Liver (tissue), 9 donors: ENCODE results near the gene GABRA5. TPM values are rescaled to one million over a fixed set of nuclear protein-coding genes. Genes with fewer than 3 reads are reported as not detected.

Experiments used
- DNase-seq: peaks from one replicate; pipeline ENCODE4 v3.0.0-alpha.2; 2017; ENCODE audit warnings: low spot score
- H3K27ac ChIP-seq, 2 donors: one replicate each; pipeline ENCODE4 v1.7.0; 2013; ENCODE audit warnings: inconsistent platforms in 2 of 2, low read length in 2 of 2, control low read depth in 1 of 2, low read depth in 1 of 2, mild to moderate bottlenecking in 1 of 2
- H3K27me3 ChIP-seq, 4 donors: one replicate each; pipeline versions ENCODE4 v1.6.1 to v1.7.0; 2013; ENCODE audit warnings: low read length in 3 of 4, inconsistent platforms in 1 of 4, mild to moderate bottlenecking in 1 of 4, moderate library complexity in 1 of 4; ENCODE audit not compliant: control insufficient read depth in 4 of 4, insufficient read depth in 4 of 4
- H3K36me3 ChIP-seq, 4 donors: one replicate each; pipeline versions ENCODE4 v1.6.1 to v1.7.0; 2013; ENCODE audit warnings: low read length in 3 of 4, mild to moderate bottlenecking in 3 of 4, low read depth in 1 of 4, moderate library complexity in 1 of 4; ENCODE audit not compliant: control insufficient read depth in 4 of 4, insufficient read depth in 3 of 4
- H3K4me1 ChIP-seq, 4 donors: one replicate each; pipeline versions ENCODE4 v1.6.1 to v1.7.0; 2013; ENCODE audit warnings: low read length in 3 of 4, mild to moderate bottlenecking in 3 of 4, moderate library complexity in 1 of 4; ENCODE audit not compliant: control insufficient read depth in 4 of 4, insufficient read depth in 4 of 4
- H3K4me3 ChIP-seq, 3 donors: one replicate each; pipeline versions ENCODE4 v1.6.1 to v1.7.0; 2013; ENCODE audit warnings: low read length in 3 of 3, control low read depth in 1 of 3, low read depth in 1 of 3, mild to moderate bottlenecking in 1 of 3
- H3K9ac ChIP-seq, 2 donors: one replicate each; pipeline ENCODE4 v1.7.0; 2013; ENCODE audit warnings: low read length in 2 of 2, mild to moderate bottlenecking in 2 of 2, moderate library complexity in 2 of 2, control low read depth in 1 of 2, low read depth in 1 of 2
- H3K9me3 ChIP-seq, 4 donors: one replicate each; pipeline versions ENCODE4 v1.6.1 to v1.7.0; 2013; ENCODE audit warnings: low read length in 3 of 4; ENCODE audit not compliant: control insufficient read depth in 4 of 4
- ATF3 ChIP-seq: IDR thresholded peaks from 2 replicates; pipeline ENCODE4 v1.6.1; 2016; ENCODE audit warnings: antibody characterized with exemption
- CTCF ChIP-seq: fragments of 150-350 bp; IDR thresholded peaks from 2 replicates; pipeline ENCODE4 v1.5.1; 2017; ENCODE audit warnings: improper control_type of control experiment, low read depth, low read length; ENCODE audit not compliant: missing input control
- EGR1 ChIP-seq, 2 donors: IDR thresholded peaks; 2 replicates each; pipeline ENCODE4 v1.6.1; 2016 to 2018; ENCODE audit warnings: antibody characterized with exemption in 2 of 2, low read depth in 2 of 2
- FOXA1 ChIP-seq: IDR thresholded peaks from 2 replicates; pipeline ENCODE4 v1.6.1; 2016; ENCODE audit warnings: antibody characterized with exemption
- FOXA2 ChIP-seq: IDR thresholded peaks from 2 replicates; pipeline ENCODE4 v1.6.1; 2016; ENCODE audit warnings: antibody characterized with exemption
- GABPA ChIP-seq, 2 donors: IDR thresholded peaks in 1 of 2; conservative IDR thresholded peaks in 1 of 2; 2 replicates each; pipeline ENCODE4 v1.6.1; 2016; ENCODE audit warnings: antibody characterized with exemption in 2 of 2, mild to moderate bottlenecking in 1 of 2, moderate library complexity in 1 of 2
- HNF4A ChIP-seq, 2 donors: conservative IDR thresholded peaks; 2 replicates each; pipeline ENCODE4 v1.6.1; 2016; ENCODE audit warnings: antibody characterized with exemption in 2 of 2, mild to moderate bottlenecking in 2 of 2
- HNF4G ChIP-seq: IDR thresholded peaks from 2 replicates; pipeline ENCODE4 v1.6.1; 2016; ENCODE audit warnings: antibody characterized with exemption
- JUND ChIP-seq, 2 donors: IDR thresholded peaks; 2 replicates each; pipeline ENCODE4 v1.6.1; 2016; ENCODE audit warnings: antibody characterized with exemption in 2 of 2
- NR2F2 ChIP-seq: IDR thresholded peaks from 2 replicates; pipeline ENCODE4 v1.6.1; 2016; ENCODE audit warnings: antibody characterized with exemption
- RAD21 ChIP-seq, 2 donors: IDR thresholded peaks; 2 replicates each; pipeline ENCODE4 v1.6.1; 2016; ENCODE audit warnings: antibody characterized with exemption in 2 of 2, mild to moderate bottlenecking in 2 of 2
- RXRA ChIP-seq, 2 donors: IDR thresholded peaks; 2 replicates each; pipeline ENCODE4 v1.6.1; 2017 to 2018; ENCODE audit warnings: antibody characterized with exemption in 2 of 2, mild to moderate bottlenecking in 1 of 2
- SP1 ChIP-seq: IDR thresholded peaks from 2 replicates; pipeline ENCODE4 v1.6.1; 2018; ENCODE audit warnings: antibody characterized with exemption, mild to moderate bottlenecking
- TAF1 ChIP-seq: conservative IDR thresholded peaks from 2 replicates; pipeline ENCODE4 v1.6.1; 2016; ENCODE audit warnings: antibody characterized with exemption, mild to moderate bottlenecking
- YY1 ChIP-seq: IDR thresholded peaks from 2 replicates; pipeline ENCODE4 v1.6.1; 2016; ENCODE audit warnings: antibody characterized with exemption, mild to moderate bottlenecking
- ZBTB33 ChIP-seq: IDR thresholded peaks from 2 replicates; pipeline ENCODE4 v1.6.1; 2016; ENCODE audit warnings: antibody characterized with exemption
- WGBS: extraction: QIAGEN DNeasy Blood & Tissue Kit; methylation state at CpG from one replicate; pipeline ENCODE4 v1.1.7; 2013; 5-methylcytosine and 5-hydroxymethylcytosine counted together
- polyA plus RNA-seq, 2 donors: library from polyadenylated mRNA; stranded (reverse) in 1 of 2; unstranded in 1 of 2; fragments of 200-250 nt in 1 of 2; fragments of >200 nt in 1 of 2; fragmentation: Nextera tagmentation in 1 of 2; extraction: Ambion mirVana in 1 of 2; gene quantifications; one replicate each; pipeline versions ENCODE4 v1.2.1 to v1.2.3, GENCODE V29; 2013 to 2015
- total RNA-seq, 2 donors: library from RNA; depleted of rRNA; stranded (reverse); fragments of >200 nt; gene quantifications; one replicate each; pipeline ENCODE4 v1.2.3, GENCODE V29; 2014
- TF ChIP-seq, protein P1 (sequence below): IDR thresholded peaks from 2 replicates; pipeline ENCODE4 v1.6.1; 2016; ENCODE audit warnings: antibody characterized with exemption
- TF ChIP-seq, protein P2 (sequence below): IDR thresholded peaks from 2 replicates; pipeline ENCODE4 v1.6.1; 2016; ENCODE audit warnings: antibody characterized with exemption, mild to moderate bottlenecking
- donor health status: healthy.
- donor health status: healthy.
- donor health status: healthy.
- donor health status: healthy.
- donor health status: healthy.

The GABRA5 gene
- total and polyA plus RNA-seq, 4 donors: not detected

GRCh38 chr15:26985050-26985449 is 118.2 kb downstream of the GABRA5 start (continued):
- TF ChIP-seq, protein P1, sequence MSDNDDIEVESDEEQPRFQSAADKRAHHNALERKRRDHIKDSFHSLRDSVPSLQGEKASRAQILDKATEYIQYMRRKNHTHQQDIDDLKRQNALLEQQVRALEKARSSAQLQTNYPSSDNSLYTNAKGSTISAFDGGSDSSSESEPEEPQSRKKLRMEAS: no peak
- TF ChIP-seq TAF1: no peak
- no peak for TF ChIP-seq CTCF

- Histone ChIP-seq H3K9me3 (peaks cover 0 to 3% (median 0%) of the 10 kb centered on the region in 4 donors), H3K27me3 (no peaks in the 10 kb centered on the region), H3K4me1 (no peaks in the 10 kb centered on the region), H3K36me3 (no peaks in the 10 kb centered on the region), H3K27ac (no peak overlapping the region), H3K4me3 (no peak overlapping the region), H3K9ac (no peak overlapping the region)
- 89% methylated on average over 2 of the region's 2 CpGs for WGBS
- TF ChIP-seq, protein P1: no peak
- no peak for TF ChIP-seq NR2F2
- TF ChIP-seq HNF4G: no peak
- TF ChIP-seq ZBTB33: no peak
- no peak for TF ChIP-seq FOXA2
- TF ChIP-seq CTCF: no peak
- TF ChIP-seq, protein P2, sequence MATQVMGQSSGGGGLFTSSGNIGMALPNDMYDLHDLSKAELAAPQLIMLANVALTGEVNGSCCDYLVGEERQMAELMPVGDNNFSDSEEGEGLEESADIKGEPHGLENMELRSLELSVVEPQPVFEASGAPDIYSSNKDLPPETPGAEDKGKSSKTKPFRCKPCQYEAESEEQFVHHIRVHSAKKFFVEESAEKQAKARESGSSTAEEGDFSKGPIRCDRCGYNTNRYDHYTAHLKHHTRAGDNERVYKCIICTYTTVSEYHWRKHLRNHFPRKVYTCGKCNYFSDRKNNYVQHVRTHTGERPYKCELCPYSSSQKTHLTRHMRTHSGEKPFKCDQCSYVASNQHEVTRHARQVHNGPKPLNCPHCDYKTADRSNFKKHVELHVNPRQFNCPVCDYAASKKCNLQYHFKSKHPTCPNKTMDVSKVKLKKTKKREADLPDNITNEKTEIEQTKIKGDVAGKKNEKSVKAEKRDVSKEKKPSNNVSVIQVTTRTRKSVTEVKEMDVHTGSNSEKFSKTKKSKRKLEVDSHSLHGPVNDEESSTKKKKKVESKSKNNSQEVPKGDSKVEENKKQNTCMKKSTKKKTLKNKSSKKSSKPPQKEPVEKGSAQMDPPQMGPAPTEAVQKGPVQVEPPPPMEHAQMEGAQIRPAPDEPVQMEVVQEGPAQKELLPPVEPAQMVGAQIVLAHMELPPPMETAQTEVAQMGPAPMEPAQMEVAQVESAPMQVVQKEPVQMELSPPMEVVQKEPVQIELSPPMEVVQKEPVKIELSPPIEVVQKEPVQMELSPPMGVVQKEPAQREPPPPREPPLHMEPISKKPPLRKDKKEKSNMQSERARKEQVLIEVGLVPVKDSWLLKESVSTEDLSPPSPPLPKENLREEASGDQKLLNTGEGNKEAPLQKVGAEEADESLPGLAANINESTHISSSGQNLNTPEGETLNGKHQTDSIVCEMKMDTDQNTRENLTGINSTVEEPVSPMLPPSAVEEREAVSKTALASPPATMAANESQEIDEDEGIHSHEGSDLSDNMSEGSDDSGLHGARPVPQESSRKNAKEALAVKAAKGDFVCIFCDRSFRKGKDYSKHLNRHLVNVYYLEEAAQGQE: no peak
- no peak for TF ChIP-seq HNF4A (conservative IDR thresholded peaks at IDR 0.05)
- TF ChIP-seq YY1: no peak
- TF ChIP-seq TAF1: no peak
- no peak for TF ChIP-seq FOXA1
- no peak for TF ChIP-seq RXRA (IDR thresholded peaks at IDR 0.05)
- no peak for TF ChIP-seq JUND (IDR thresholded peaks at IDR 0.05)
- no peak for TF ChIP-seq ATF3
- TF ChIP-seq SP1: no peak
- TF ChIP-seq RAD21 (IDR thresholded peaks at IDR 0.05): no peak
- no peak for TF ChIP-seq EGR1 (IDR thresholded peaks at IDR 0.05; ENCODE audit: low read depth in 2 of 2)
- no peak for TF ChIP-seq GABPA (IDR thresholded peaks at IDR 0.05 in 1 of 2, conservative IDR thresholded peaks at IDR 0.05 in 1 of 2)
- DNase-seq: no peak
Observed at GRCh38 chr15:26996250-26996649, 129.4 kb downstream of the GABRA5 start.
